H1 (cell line): ENCODE data around the gene NLN. TPM values are rescaled to one million over a fixed set of nuclear protein-coding genes. Genes with fewer than 3 reads are reported as not detected.

Experiments
- CTCF ChIA-PET: fragments of 300-600 bp; sonication (Branson Sonifier 250); formaldehyde crosslinking; loops from one replicate; lab custom pipeline; 2021; ENCODE audit not compliant: partially characterized antibody; lab: Charles Lee
- POLR2A ChIA-PET: fragments of 300-600 bp; sonication (Branson Sonifier 250); formaldehyde crosslinking; loops from one replicate; lab custom pipeline; 2021; ENCODE audit warnings: inconsistent platforms; ENCODE audit not compliant: partially characterized antibody; lab: Charles Lee
- DNase-seq, 2 experiments: peaks; one replicate each; pipeline versions ENCODE4 v3.0.0 to v3.0.0-alpha.2; 2010 to 2022; ENCODE audit warnings: low spot score in 2 of 2, low read depth in 1 of 2, mixed read lengths in 1 of 2
- FAIRE-seq: peaks from 2 replicates; lab custom pipeline; 2011; peaks lifted over from hg19 to GRCh38; lab: Jason Lieb, UNC
- H2AFZ ChIP-seq: 2 replicates; pipeline ENCODE4 v1.8.1; 2012; ENCODE audit warnings: low read length, inconsistent platforms
- H2AK5ac ChIP-seq: 2 replicates; pipeline ENCODE4 v1.6.1; 2013; ENCODE audit warnings: low read depth, low read length
- H2BK120ac ChIP-seq: replicated peaks from 2 replicates; pipeline ENCODE3; 2013; ENCODE audit warnings: low read depth, low read length, inconsistent platforms
- H2BK12ac ChIP-seq: 2 replicates; pipeline ENCODE4 v1.6.1; 2013; ENCODE audit warnings: low read depth, low read length
- H2BK15ac ChIP-seq: 2 replicates; pipeline ENCODE4 v1.6.1; 2013; ENCODE audit warnings: low read length
- H2BK20ac ChIP-seq: 2 replicates; pipeline ENCODE4 v1.6.1; 2013; ENCODE audit warnings: low read length
- H2BK5ac ChIP-seq: 2 replicates; pipeline ENCODE4 v1.6.1; 2013; ENCODE audit warnings: low read depth, low read length
- H3K14ac ChIP-seq: 2 replicates; pipeline ENCODE4 v1.6.1; 2013; ENCODE audit warnings: inconsistent platforms; ENCODE audit not compliant: insufficient read length
- H3K18ac ChIP-seq: 2 replicates; pipeline ENCODE4 v1.6.1; 2013; ENCODE audit warnings: low read length; ENCODE audit errors: extremely low read depth
- H3K23ac ChIP-seq: 2 replicates; pipeline ENCODE4 v1.6.1; 2013; ENCODE audit warnings: inconsistent platforms; ENCODE audit not compliant: insufficient read length
- H3K23me2 ChIP-seq: 2 replicates; pipeline ENCODE4 v1.6.1; 2013; ENCODE audit warnings: low read depth, low read length
- H3K27ac ChIP-seq: 2 replicates; pipeline ENCODE4 v1.6.1; 2011; ENCODE audit warnings: low read depth, low read length, inconsistent platforms
- H3K27me3 ChIP-seq, 4 experiments: replicated peaks in 1 of 4; 1 replicate in 1 of 4; 2 replicates in 3 of 4; pipeline versions ENCODE4 v1.6.1 to v1.8.1; 2011 to 2013; ENCODE audit warnings: low read length in 3 of 4, mild to moderate bottlenecking in 3 of 4, inconsistent platforms in 2 of 4, mixed read lengths in 2 of 4, moderate library complexity in 1 of 4; ENCODE audit not compliant: control insufficient read depth in 3 of 4, insufficient read depth in 3 of 4; ENCODE audit errors: extremely low read depth in 1 of 4
- H3K36me3 ChIP-seq, 4 experiments: 2 replicates each; pipeline versions ENCODE4 v1.6.1 to v1.8.1; 2011 to 2013; ENCODE audit warnings: mild to moderate bottlenecking in 4 of 4, low read length in 3 of 4, moderate library complexity in 2 of 4, control low read depth in 1 of 4, inconsistent platforms in 1 of 4; ENCODE audit not compliant: insufficient read depth in 4 of 4, control insufficient read depth in 2 of 4
- H3K4ac ChIP-seq: replicated peaks from 2 replicates; pipeline ENCODE3; 2013; ENCODE audit warnings: low read length, low read depth, mixed read lengths, inconsistent platforms; ENCODE audit not compliant: insufficient read length
- H3K4me1 ChIP-seq, 4 experiments: replicated peaks in 1 of 4; 1 replicate in 1 of 4; 2 replicates in 3 of 4; pipeline versions ENCODE4 v1.6.1 to v1.8.1; 2011 to 2013; ENCODE audit warnings: low read length in 3 of 4, inconsistent platforms in 2 of 4, mixed read lengths in 1 of 4; ENCODE audit not compliant: insufficient read depth in 4 of 4, control insufficient read depth in 3 of 4
- H3K4me2 ChIP-seq, 2 experiments: 2 replicates each; pipeline versions ENCODE4 v1.6.1 to v1.8.1; 2011 to 2013; ENCODE audit warnings: low read depth in 2 of 2, low read length in 2 of 2, control low read depth in 1 of 2, inconsistent platforms in 1 of 2, mild to moderate bottlenecking in 1 of 2; ENCODE audit not compliant: insufficient read depth in 1 of 2
- H3K4me3 ChIP-seq, 4 experiments: fragments of 200-600, 300-600 bp in 1 of 4; sonication (generic), shearing (Covaris generic), sonication (Bioruptor Twin) in 1 of 4; 2 replicates each; pipeline versions ENCODE4 v1.5.1 to v1.8.1; 2011 to 2016; ENCODE audit warnings: low read length in 4 of 4, low read depth in 3 of 4, control low read depth in 2 of 4, inconsistent platforms in 2 of 4, mild to moderate bottlenecking in 2 of 4, mixed read lengths in 1 of 4, moderate library complexity in 1 of 4; ENCODE audit not compliant: insufficient read depth in 2 of 4; ENCODE audit errors: extremely low read depth in 1 of 4
- H3K56ac ChIP-seq: replicated peaks from 2 replicates; pipeline ENCODE3; 2013; ENCODE audit warnings: low read depth, mild to moderate bottlenecking, mixed read lengths, low read length, inconsistent platforms; ENCODE audit not compliant: insufficient read length
- H3K79me1 ChIP-seq: 2 replicates; pipeline ENCODE4 v1.6.1; 2013; ENCODE audit warnings: low read depth, low read length, control low read depth
- H3K79me2 ChIP-seq, 2 experiments: 2 replicates each; pipeline versions ENCODE4 v1.6.1 to v1.8.1; 2012 to 2013; ENCODE audit warnings: low read length in 2 of 2, mild to moderate bottlenecking in 2 of 2, inconsistent platforms in 1 of 2; ENCODE audit not compliant: insufficient read depth in 2 of 2, control insufficient read depth in 1 of 2
- H3K9ac ChIP-seq, 4 experiments: replicated peaks in 1 of 4; 1 replicate in 1 of 4; 2 replicates in 3 of 4; pipeline versions ENCODE4 v1.6.1 to v1.8.1; 2011 to 2013; ENCODE audit warnings: low read depth in 3 of 4, low read length in 3 of 4, control low read depth in 2 of 4, mild to moderate bottlenecking in 2 of 4, moderate library complexity in 2 of 4, inconsistent platforms in 1 of 4; ENCODE audit errors: extremely low read depth in 1 of 4
- H3K9me3 ChIP-seq, 2 experiments: 2 replicates each; pipeline versions ENCODE4 v1.6.1 to v1.8.1; 2012 to 2013; ENCODE audit warnings: mild to moderate bottlenecking in 2 of 2, moderate library complexity in 2 of 2, control low read depth in 1 of 2, inconsistent platforms in 1 of 2, low read depth in 1 of 2, low read length in 1 of 2, mixed read lengths in 1 of 2; ENCODE audit not compliant: insufficient read depth in 2 of 2
- H4K20me1 ChIP-seq, 2 experiments: replicated peaks in 1 of 2; 2 replicates each; pipeline versions ENCODE3 to v1.8.1; 2011 to 2013; ENCODE audit warnings: inconsistent platforms in 2 of 2, low read length in 2 of 2, mild to moderate bottlenecking in 1 of 2; ENCODE audit not compliant: insufficient read depth in 2 of 2, control insufficient read depth in 1 of 2
- H4K5ac ChIP-seq: 2 replicates; pipeline ENCODE4 v1.6.1; 2013; ENCODE audit warnings: low read length, low read depth, mixed read lengths, inconsistent platforms; ENCODE audit not compliant: insufficient read length
- H4K8ac ChIP-seq: 2 replicates; pipeline ENCODE4 v1.8.0; 2013; ENCODE audit warnings: mild to moderate bottlenecking, moderate library complexity, low read length, inconsistent platforms; ENCODE audit not compliant: insufficient read depth; ENCODE audit errors: extremely low read depth
- H4K91ac ChIP-seq: replicated peaks from 2 replicates; pipeline ENCODE3; 2013; ENCODE audit warnings: low read length, mixed read lengths, inconsistent platforms; ENCODE audit not compliant: insufficient read length
- BRCA1 ChIP-seq: IDR thresholded peaks from 2 replicates; pipeline ENCODE4 v1.6.1; 2012; ENCODE audit warnings: low read depth, low read length, improper control_type of control experiment
- CREB1 ChIP-seq: IDR thresholded peaks from 2 replicates; pipeline ENCODE4 v1.6.1; 2012; ENCODE audit warnings: inconsistent platforms
- SIN3A ChIP-seq, 2 experiments: IDR thresholded peaks in 1 of 2; conservative IDR thresholded peaks in 1 of 2; 2 replicates each; pipeline ENCODE4 v1.6.1; 2011 to 2012; ENCODE audit warnings: low read length in 2 of 2, improper control_type of control experiment in 1 of 2, low read depth in 1 of 2, mild to moderate bottlenecking in 1 of 2
- TBP ChIP-seq: IDR thresholded peaks from 2 replicates; pipeline ENCODE4 v1.6.1; 2011; ENCODE audit warnings: low read depth, low read length, improper control_type of control experiment
- WGBS, 2 experiments: shearing (Covaris generic) in 1 of 2; methylation state at CpG; one replicate each; pipeline versions ENCODE4 v1.1.6 to v1.1.7; 2013 to 2015; ENCODE audit warnings: low lambda C conversion rate in 2 of 2, mixed read lengths in 2 of 2, inconsistent platforms in 1 of 2, low coverage in 1 of 2, missing lambda C conversion rate in 1 of 2; ENCODE audit not compliant: insufficient replicate concordance in 2 of 2, insufficient coverage in 1 of 2, insufficient read length in 1 of 2; ENCODE audit errors: extremely low coverage in 1 of 2, missing lambda C conversion rate in 1 of 2; 5-methylcytosine and 5-hydroxymethylcytosine counted together
- polyA plus RNA-seq, 7 experiments: library from polyadenylated mRNA; depleted of rRNA in 3 of 7; stranded (reverse) in 5 of 7; unstranded in 2 of 7; fragments of >200 nt in 5 of 7; fragments of 200-250 nt in 2 of 7; gene quantifications; 1 replicate in 5 of 7; 2 replicates in 1 of 7; 4 replicates in 1 of 7; pipeline versions ENCODE4 v1.2.1 to v1.2.3, GENCODE V29; 2011 to 2013; ENCODE audit warnings: missing spikeins in 2 of 7, mixed read lengths in 2 of 7
- total RNA-seq: library from RNA; stranded (reverse); fragmentation: NEBNext Ultra II Directional; extraction: Animal tissue kit (Norgen Biotek cat#: 25700); gene quantifications from 2 replicates; pipeline ENCODE4 v1.2.1, GENCODE V29; 2021

Gene NLN
- total and polyA plus RNA-seq, 2 of the 8 experiments (the other 6 are each of a cell fraction or from before 2014, with no cell fraction given) = 46.7 to 192 TPM

- peaks cover 6 to 65% (median 40%) of the 10 kb centered on the region in 4 experiments for H3K36me3 ChIP-seq
- no peaks in the 10 kb centered on the region for H3K27me3 ChIP-seq
- no peak overlapping the region for H3K4me3 ChIP-seq
- no peak overlapping the region for H3K9ac ChIP-seq
- FAIRE-seq (no peak), DNase-seq (no peak)
- no peak overlapping the region for H3K27ac ChIP-seq
- no peak overlapping the region for H4K5ac ChIP-seq
- H2BK5ac ChIP-seq = no peak overlapping the region
- H2BK12ac ChIP-seq = no peak overlapping the region
- H3K14ac ChIP-seq = no peak overlapping the region
- no peak overlapping the region for H4K8ac ChIP-seq
- no peak overlapping the region for H3K4ac ChIP-seq
- no peak overlapping the region for H3K56ac ChIP-seq
- no peak overlapping the region for H3K18ac ChIP-seq
- no peaks in the 10 kb centered on the region for H3K9me3 ChIP-seq
- H3K4me2 ChIP-seq = no peak overlapping the region
- peaks cover 0 to 3% of the 10 kb centered on the region in 2 experiments for H4K20me1 ChIP-seq
- no peak overlapping the region for H2BK20ac ChIP-seq
- H3K4me1 ChIP-seq = 0 out of 7 replicates have a peak, but pooled peaks cover 0 to 2% (median 0%) of the 10 kb centered on the region in 4 experiments
- H4K91ac ChIP-seq = no peak overlapping the region
- H3K23ac ChIP-seq = no peak overlapping the region
- H2BK15ac ChIP-seq = no peak overlapping the region
- H3K23me2 ChIP-seq = no peaks in the 10 kb centered on the region
- no peak overlapping the region for H2AK5ac ChIP-seq
- TF ChIP-seq BRCA1 (no peak), CREB1 (no peak), SIN3A (conservative IDR thresholded peaks at IDR 0.05 in 1 of 2, IDR thresholded peaks at IDR 0.05 in 1 of 2; ENCODE audit: low read depth in 1 of 2, low read length in 2 of 2) (no peak), TBP (no peak)
- TF ChIP-seq, all 59 proteins: peak for 0
- no peaks in the 10 kb centered on the region for H3K79me1 ChIP-seq
- CTCF ChIA-PET = no interaction called here
- POLR2A ChIA-PET = interaction anchor here (0.6 to 1.3 kb wide), 2 partner anchors 13 to 84 kb away, joined by 3 read pairs; no protein-coding TSS in a partner anchor
- no peaks in the 10 kb centered on the region; a peak in 1 of 4 replicates for H3K79me2 ChIP-seq
- no peak overlapping the region for H2BK120ac ChIP-seq
- WGBS, 2 experiments = 79% methylated on average over 1 of the region's 1 CpG; no CpG with 5 or more reads in 1 of the 2 experiments
- no peak overlapping the region for H2AFZ ChIP-seq
These were observed 56.1 kb downstream of the NLN start for GRCh38 chr5:65778126-65778525.
